ENCODE results near the gene FIBCD1. TPM values are rescaled to one million over a fixed set of nuclear protein-coding genes. Genes with fewer than 3 reads are reported as not detected.
"Not testable (repeated sequence)": the region's sequence is repeated elsewhere in the genome, so short reads cannot be mapped to it uniquely, and the experiment has no call there.

The FIBCD1 gene
- polyA plus RNA-seq, 3 donors = 0.47 to 0.56 (median 0.54) TPM

GRCh38 chr9:130958564-130958963 lies 19.5 kb upstream of the FIBCD1 start:
- DNase-seq (ENCODE audit: extremely low read depth in 1 of 11, low read depth in 9 of 11, low spot score in 4 of 11) = not testable (repeated sequence)

GRCh38 chr9:130957451-130958203 lies 18.6 kb upstream of the FIBCD1 start:
- DNase-seq (ENCODE audit: extremely low read depth in 1 of 11, low read depth in 9 of 11, low spot score in 4 of 11) = no peak

- no peak for DNase-seq (ENCODE audit: extremely low read depth in 1 of 11, low read depth in 9 of 11, low spot score in 4 of 11)
Observed at GRCh38 chr9:130956636-130957450, 17.8 kb upstream of the FIBCD1 start.

- peak in 4 of 11 donors; percentile 32 to 59 (median 47) for DNase-seq (ENCODE audit: extremely low read depth in 1 of 11, low read depth in 9 of 11, low spot score in 4 of 11)
Observed at GRCh38 chr9:130955947-130956621, 17.0 kb upstream of the FIBCD1 start.

GRCh38 chr9:130954925-130955324 lies 15.9 kb upstream of the FIBCD1 start:
- DNase-seq (ENCODE audit: extremely low read depth in 1 of 11, low read depth in 9 of 11, low spot score in 4 of 11) = not testable (repeated sequence)

GRCh38 chr9:130954317-130954716 lies 15.3 kb upstream of the FIBCD1 start:
- no peak for DNase-seq (ENCODE audit: extremely low read depth in 1 of 11, low read depth in 9 of 11, low spot score in 4 of 11)

- no peak for DNase-seq (ENCODE audit: extremely low read depth in 1 of 11, low read depth in 9 of 11, low spot score in 4 of 11)
Observed at GRCh38 chr9:130952065-130952762, 13.2 kb upstream of the FIBCD1 start.

GRCh38 chr9:130950039-130950311 lies 10.9 kb upstream of the FIBCD1 start:
- DNase-seq (ENCODE audit: extremely low read depth in 1 of 11, low read depth in 9 of 11, low spot score in 4 of 11) = no peak

GRCh38 chr9:130949188-130950038 lies 10.4 kb upstream of the FIBCD1 start:
- no peak for DNase-seq (ENCODE audit: extremely low read depth in 1 of 11, low read depth in 9 of 11, low spot score in 4 of 11)

- DNase-seq (ENCODE audit: extremely low read depth in 1 of 11, low read depth in 9 of 11, low spot score in 4 of 11) = no peak
Observed at GRCh38 chr9:130948266-130948665, 9.2 kb upstream of the FIBCD1 start.

GRCh38 chr9:130947618-130948140 lies 8.6 kb upstream of the FIBCD1 start:
- no peak for DNase-seq (ENCODE audit: extremely low read depth in 1 of 11, low read depth in 9 of 11, low spot score in 4 of 11)

GRCh38 chr9:130946766-130947617 lies 7.9 kb upstream of the FIBCD1 start:
- DNase-seq (ENCODE audit: extremely low read depth in 1 of 11, low read depth in 9 of 11, low spot score in 4 of 11) = no peak

- no peak for DNase-seq (ENCODE audit: extremely low read depth in 1 of 11, low read depth in 9 of 11, low spot score in 4 of 11)
Observed at GRCh38 chr9:130945173-130945572, 6.1 kb upstream of the FIBCD1 start.

GRCh38 chr9:130944510-130945058 lies 5.5 kb upstream of the FIBCD1 start:
- DNase-seq (ENCODE audit: extremely low read depth in 1 of 11, low read depth in 9 of 11, low spot score in 4 of 11) = no peak

- DNase-seq (ENCODE audit: extremely low read depth in 1 of 11, low read depth in 9 of 11, low spot score in 4 of 11) = no peak
Observed at GRCh38 chr9:130943777-130944176, 4.7 kb upstream of the FIBCD1 start.

- DNase-seq (ENCODE audit: extremely low read depth in 1 of 11, low read depth in 9 of 11, low spot score in 4 of 11) = no peak
Observed at GRCh38 chr9:130943221-130943620, 4.2 kb upstream of the FIBCD1 start.

- DNase-seq (ENCODE audit: extremely low read depth in 1 of 11, low read depth in 9 of 11, low spot score in 4 of 11) = no peak
Observed at GRCh38 chr9:130942679-130943078, 3.6 kb upstream of the FIBCD1 start.

Measured in renal cortex interstitium (tissue), 11 donors.